SK-N-SH (cell line): ENCODE data around the gene LIAS.

Experiments
- JUND ChIP-seq: IDR thresholded peaks from 2 replicates; pipeline ENCODE4 v1.4.0; 2012
- POLR2AphosphoS5 ChIP-seq: IDR thresholded peaks from 2 replicates; pipeline ENCODE4 v1.6.1; 2012; ENCODE audit warnings: low read depth, low read length
- REST ChIP-seq: IDR thresholded peaks from 2 replicates; pipeline ENCODE4 v1.6.1; 2012; ENCODE audit warnings: mild to moderate bottlenecking, low read depth, low read length, moderate library complexity
- TCF12 ChIP-seq: IDR thresholded peaks from 2 replicates; pipeline ENCODE4 v1.4.0; 2012
- TEAD4 ChIP-seq: IDR thresholded peaks from 2 replicates; pipeline ENCODE4 v1.4.0; 2012; ENCODE audit warnings: mild to moderate bottlenecking, borderline replicate concordance; ENCODE audit not compliant: insufficient read depth
- USF2 ChIP-seq: fragments of 150-350 bp; IDR thresholded peaks from 2 replicates; pipeline ENCODE4 v1.6.1; 2017; ENCODE audit warnings: antibody characterized with exemption, low read length, low read depth, borderline replicate concordance
- YY1 ChIP-seq: IDR thresholded peaks from 2 replicates; pipeline ENCODE4 v1.4.0; 2012; ENCODE audit warnings: low read depth, mild to moderate bottlenecking

- TF ChIP-seq REST (no peak), POLR2AphosphoS5 (no peak), YY1 (no peak), TCF12 (no peak), TEAD4 (no peak), USF2 (no peak), JUND (no peak)
These were observed 24.9 kb upstream of the LIAS start for GRCh38 chr4:39433878-39434492.
